ENCODE measurements around the gene KLF15.

GRCh38 chr3:126398423-126399350, 41.5 kb upstream of the KLF15 start:
- no peak for TF ChIP-seq GATA2 (IDR thresholded peaks at IDR 0.05; ENCODE audit: low read depth, low read length)
- TF ChIP-seq GATA3 (IDR thresholded peaks at IDR 0.05; ENCODE audit: low read depth, low read length) = no peak
